K562 (cell line): Measurements from ENCODE around the gene KCTD21. TPM values are rescaled to one million over a fixed set of nuclear protein-coding genes. Genes with fewer than 3 reads are reported as not detected.

ENCODE experiments used
- BDP1 ChIP-seq: IDR thresholded peaks from 3 replicates; pipeline ENCODE4 v1.6.1; 2011; ENCODE audit not compliant: insufficient read length, insufficient read depth
- CCNT2 ChIP-seq: IDR thresholded peaks from 2 replicates; pipeline ENCODE4 v1.6.1; 2011; ENCODE audit warnings: borderline replicate concordance, low read depth, mild to moderate bottlenecking, moderate library complexity, mixed read lengths, low read length; ENCODE audit not compliant: insufficient read length; ENCODE audit errors: extremely low read depth
- CREB5 ChIP-seq: fragments of 250-450 bp; sonication (Bioruptor Pico); IDR thresholded peaks from 2 replicates; pipeline ENCODE4 v1.5.0; 2020; ENCODE audit warnings: mild to moderate bottlenecking
- DPF2 ChIP-seq: fragments of 450-650 bp; IDR thresholded peaks from 2 replicates; pipeline ENCODE4 v1.6.1; 2016
- ERF ChIP-seq: fragments of 450-650 bp; formaldehyde crosslinking; IDR thresholded peaks from 2 replicates; pipeline ENCODE4 v1.4.0; 2020; ENCODE audit warnings: mild to moderate bottlenecking, mixed read lengths
- FOXA1 ChIP-seq: fragments of 450-650 bp; IDR thresholded peaks from 2 replicates; pipeline ENCODE4 v1.6.1; 2016; ENCODE audit warnings: mild to moderate bottlenecking, borderline replicate concordance
- HDAC1 ChIP-seq, 2 experiments: fragments of 450-650 bp; IDR thresholded peaks; 2 replicates each; pipeline ENCODE4 v1.6.1; 2016 to 2017; ENCODE audit warnings: inconsistent platforms in 1 of 2, mild to moderate bottlenecking in 1 of 2, moderate library complexity in 1 of 2
- MAFG ChIP-seq: fragments of 450-650 bp; conservative IDR thresholded peaks from 2 replicates; pipeline ENCODE4 v1.6.1; 2016; ENCODE audit warnings: missing genetic modification characterization, missing compliant biosample characterization
- MNT ChIP-seq, 2 experiments: fragments of 450-650 bp; conservative IDR thresholded peaks; 2 replicates each; pipeline ENCODE4 v1.6.1; 2017; ENCODE audit warnings: mild to moderate bottlenecking in 2 of 2, moderate library complexity in 2 of 2
- MXD1 ChIP-seq: fragments of 250-450 bp; sonication (Bioruptor Pico); IDR thresholded peaks from 2 replicates; pipeline ENCODE4 v1.8.0; 2021; ENCODE audit warnings: borderline replicate concordance, mild to moderate bottlenecking, moderate library complexity; ENCODE audit not compliant: poor library complexity, severe bottlenecking
- NFRKB ChIP-seq: fragments of 450-650 bp; IDR thresholded peaks from 2 replicates; pipeline ENCODE4 v1.6.1; 2016; ENCODE audit warnings: low read depth
- NONO ChIP-seq, 2 experiments: fragments of 200-400 bp in 1 of 2; fragments of 450-650 bp in 1 of 2; formaldehyde crosslinking in 1 of 2; IDR thresholded peaks; 2 replicates each; pipeline ENCODE4 v1.6.1; 2017; ENCODE audit warnings: low read depth in 2 of 2, mild to moderate bottlenecking in 2 of 2, moderate library complexity in 2 of 2, low read length in 1 of 2
- SMARCA4 ChIP-seq: fragments of 450-650 bp; IDR thresholded peaks from 2 replicates; pipeline ENCODE4 v1.6.1; 2016
- STAT5B ChIP-seq: fragments of 250-450 bp; sonication (Bioruptor Pico); IDR thresholded peaks from 2 replicates; pipeline ENCODE4 v1.8.0; 2021; ENCODE audit warnings: mild to moderate bottlenecking, inconsistent platforms
- ZBTB34 ChIP-seq: fragments of 250-450 bp; sonication (Bioruptor Pico); IDR thresholded peaks from 2 replicates; pipeline ENCODE4 v1.8.0; 2021; ENCODE audit warnings: mild to moderate bottlenecking, moderate library complexity
- ZFP1 ChIP-seq: fragments of 450-650 bp; formaldehyde crosslinking; IDR thresholded peaks from 2 replicates; pipeline ENCODE4 v1.4.0; 2020; ENCODE audit warnings: mild to moderate bottlenecking, mixed read lengths
- ZNF280B ChIP-seq: fragments of 250-450 bp; sonication (Bioruptor Pico); IDR thresholded peaks from 2 replicates; pipeline ENCODE4 v1.5.1; 2021; ENCODE audit warnings: mild to moderate bottlenecking
- ZNF354B ChIP-seq: fragments of 250-450 bp; sonication (Bioruptor Pico); IDR thresholded peaks from 2 replicates; pipeline ENCODE4 v1.4.0; 2020
- ZNF57 ChIP-seq: fragments of 450-650 bp; formaldehyde crosslinking; IDR thresholded peaks from 2 replicates; pipeline ENCODE4 v1.4.0; 2020; ENCODE audit warnings: mild to moderate bottlenecking, moderate library complexity
- ZNF583 ChIP-seq: fragments of 250-450 bp; sonication (Bioruptor Pico); IDR thresholded peaks from 2 replicates; pipeline ENCODE4 v1.4.0; 2020
- ZNF696 ChIP-seq: fragments of 250-450 bp; sonication (Bioruptor Pico); conservative IDR thresholded peaks from 2 replicates; pipeline ENCODE4 v1.4.0; 2020; ENCODE audit warnings: mild to moderate bottlenecking, moderate library complexity
- ZSCAN29 ChIP-seq: fragments of 450-650 bp; IDR thresholded peaks from 2 replicates; pipeline ENCODE4 v1.6.1; 2017
- polyA plus RNA-seq, 8 experiments: library from polyadenylated mRNA; depleted of rRNA in 4 of 8; stranded (reverse) in 5 of 8; unstranded in 3 of 8; fragments of >200 nt; fragmentation: Nextera tagmentation in 2 of 8; fragmentation: Illumina TruSeq in 1 of 8; extraction: Ambion mirVana in 2 of 8; extraction: Trizol in 1 of 8; gene quantifications; 2 replicates each; pipeline versions ENCODE4 v1.2.1 to v1.2.3, GENCODE V29; 2011 to 2014; ENCODE audit warnings: inconsistent platforms in 1 of 8, missing spikeins in 1 of 8
- total RNA-seq, 7 experiments: library from RNA; depleted of rRNA in 6 of 7; stranded (reverse); fragments of >200 nt in 6 of 7; fragmentation: Illumina TruSeq in 2 of 7; extraction: Trizol in 2 of 7; gene quantifications; 2 replicates each; pipeline versions ENCODE4 v1.2.1 to v1.2.3, GENCODE V29; 2011 to 2021; ENCODE audit warnings: low replicate concordance in 1 of 7

The KCTD21 gene
- total and polyA plus RNA-seq, 9 of the 15 experiments (the other 6 are each of a cell fraction or from before 2014, with no cell fraction given), result 0.34 to 5.4 (median 1.9) TPM

- TF ChIP-seq SMARCA4, result peak; percentile 67
- peak; percentile 41 for TF ChIP-seq CCNT2
- no peak for TF ChIP-seq ZNF280B
- TF ChIP-seq HDAC1 (IDR thresholded peaks at IDR 0.05), result peak in 1 of 2 experiments; percentile 95; a peak in 2 of 4 replicates
- no peak for TF ChIP-seq BDP1
- TF ChIP-seq FOXA1, result no peak
- peak; percentile 96 for TF ChIP-seq MXD1 (CRISPR knock-in tag)
- no peak for TF ChIP-seq ZNF696 (CRISPR knock-in tag)
- TF ChIP-seq ZNF57 (CRISPR knock-in tag), result no peak
- TF ChIP-seq ZNF354B, result no peak
- peak; percentile 91 for TF ChIP-seq NFRKB
- TF ChIP-seq DPF2, result peak; percentile 56; the same call in 1 of the 2 replicates
- 0 out of 4 replicates have a peak, but pooled peaks of 1 of the 2 experiments have one; percentile 44 for TF ChIP-seq NONO (IDR thresholded peaks at IDR 0.05; ENCODE audit: low read depth in 2 of 2, low read length in 1 of 2)
- TF ChIP-seq CREB5 (CRISPR knock-in tag), result no peak
- no peak for TF ChIP-seq ZBTB34
- 0 out of 2 replicates have a peak, but pooled peaks have one; percentile 46 for TF ChIP-seq ERF (CRISPR knock-in tag)
- peak; percentile 96 to 98 for TF ChIP-seq MNT (conservative IDR thresholded peaks at IDR 0.05)
- TF ChIP-seq ZSCAN29, result peak; percentile 99
- TF ChIP-seq ZNF583 (CRISPR knock-in tag), result no peak
- no peak for TF ChIP-seq ZFP1
- no peak for TF ChIP-seq STAT5B
- peak; percentile 50 for TF ChIP-seq MAFG
Measured at GRCh38 chr11:78139422-78140391, 48.7 kb downstream of the KCTD21 start, which contains the start of gene ALG8 (continued).
